Liver (tissue), 3 donors: Measurements from ENCODE around the gene KIF26B.

Experiments
- CTCF ChIP-seq: fragments of 150-350 bp; IDR thresholded peaks from 2 replicates; pipeline ENCODE4 v1.5.1; 2017; ENCODE audit warnings: improper control_type of control experiment, low read depth, low read length; ENCODE audit not compliant: missing input control
- FOXA1 ChIP-seq: IDR thresholded peaks from 2 replicates; pipeline ENCODE4 v1.6.1; 2016; ENCODE audit warnings: antibody characterized with exemption
- GABPA ChIP-seq, 2 donors: IDR thresholded peaks in 1 of 2; conservative IDR thresholded peaks in 1 of 2; 2 replicates each; pipeline ENCODE4 v1.6.1; 2016; ENCODE audit warnings: antibody characterized with exemption in 2 of 2, mild to moderate bottlenecking in 1 of 2, moderate library complexity in 1 of 2
- HNF4A ChIP-seq, 2 donors: conservative IDR thresholded peaks; 2 replicates each; pipeline ENCODE4 v1.6.1; 2016; ENCODE audit warnings: antibody characterized with exemption in 2 of 2, mild to moderate bottlenecking in 2 of 2
- MAX ChIP-seq: IDR thresholded peaks from 2 replicates; pipeline ENCODE4 v1.6.1; 2016; ENCODE audit warnings: antibody characterized with exemption
- RAD21 ChIP-seq, 2 donors: IDR thresholded peaks; 2 replicates each; pipeline ENCODE4 v1.6.1; 2016; ENCODE audit warnings: antibody characterized with exemption in 2 of 2, mild to moderate bottlenecking in 2 of 2
- REST ChIP-seq: IDR thresholded peaks from 2 replicates; pipeline ENCODE4 v1.6.1; 2016; ENCODE audit warnings: antibody characterized with exemption, mild to moderate bottlenecking
- RXRA ChIP-seq, 2 donors: IDR thresholded peaks; 2 replicates each; pipeline ENCODE4 v1.6.1; 2017 to 2018; ENCODE audit warnings: antibody characterized with exemption in 2 of 2, mild to moderate bottlenecking in 1 of 2
- TAF1 ChIP-seq: conservative IDR thresholded peaks from 2 replicates; pipeline ENCODE4 v1.6.1; 2016; ENCODE audit warnings: antibody characterized with exemption, mild to moderate bottlenecking
- TF ChIP-seq, protein P1 (sequence below): IDR thresholded peaks from 2 replicates; pipeline ENCODE4 v1.6.1; 2016; ENCODE audit warnings: antibody characterized with exemption
- donor health status: healthy.
- donor health status: healthy.

DNA sequence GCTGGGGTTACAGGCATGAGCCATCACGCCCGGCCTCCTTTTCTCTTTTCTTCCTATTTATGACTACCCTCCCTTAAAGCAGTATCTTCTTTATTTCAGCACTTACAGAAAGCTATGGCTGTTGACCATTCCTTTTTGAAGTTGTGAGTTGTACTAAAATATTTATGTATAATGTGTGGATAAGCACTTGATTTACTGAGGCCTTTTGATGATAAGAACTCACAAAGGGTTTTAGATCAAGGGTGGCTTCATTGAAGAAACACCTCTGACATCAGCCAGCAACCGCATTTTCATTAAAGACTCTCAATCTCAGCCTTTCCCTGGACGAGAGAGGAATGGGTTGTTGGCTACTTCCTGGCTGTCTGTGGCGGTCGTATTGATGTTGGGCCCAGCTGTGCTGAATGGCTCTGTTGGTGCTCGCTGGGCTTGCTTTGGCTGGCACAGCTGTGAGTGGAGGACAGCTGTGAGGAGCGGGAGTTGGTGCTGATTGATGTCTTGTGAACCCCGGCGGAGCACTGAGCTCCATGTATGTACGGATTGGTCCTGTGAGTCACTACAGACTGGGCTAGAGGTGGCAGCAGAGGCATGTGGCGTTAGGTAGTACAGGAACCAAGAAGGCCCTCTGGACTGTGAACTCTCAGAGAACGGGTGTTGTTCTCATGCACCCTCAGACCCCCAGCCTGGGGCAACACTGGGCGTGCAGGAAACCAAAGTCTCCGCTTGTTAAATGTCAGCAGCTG, 208.8 kb downstream of the KIF26B start:
- no peak for TF ChIP-seq CTCF
- TF ChIP-seq RXRA (IDR thresholded peaks at IDR 0.05) = no peak
- no peak for TF ChIP-seq REST
- no peak for TF ChIP-seq TAF1
- TF ChIP-seq MAX = no peak
- TF ChIP-seq, protein P1, sequence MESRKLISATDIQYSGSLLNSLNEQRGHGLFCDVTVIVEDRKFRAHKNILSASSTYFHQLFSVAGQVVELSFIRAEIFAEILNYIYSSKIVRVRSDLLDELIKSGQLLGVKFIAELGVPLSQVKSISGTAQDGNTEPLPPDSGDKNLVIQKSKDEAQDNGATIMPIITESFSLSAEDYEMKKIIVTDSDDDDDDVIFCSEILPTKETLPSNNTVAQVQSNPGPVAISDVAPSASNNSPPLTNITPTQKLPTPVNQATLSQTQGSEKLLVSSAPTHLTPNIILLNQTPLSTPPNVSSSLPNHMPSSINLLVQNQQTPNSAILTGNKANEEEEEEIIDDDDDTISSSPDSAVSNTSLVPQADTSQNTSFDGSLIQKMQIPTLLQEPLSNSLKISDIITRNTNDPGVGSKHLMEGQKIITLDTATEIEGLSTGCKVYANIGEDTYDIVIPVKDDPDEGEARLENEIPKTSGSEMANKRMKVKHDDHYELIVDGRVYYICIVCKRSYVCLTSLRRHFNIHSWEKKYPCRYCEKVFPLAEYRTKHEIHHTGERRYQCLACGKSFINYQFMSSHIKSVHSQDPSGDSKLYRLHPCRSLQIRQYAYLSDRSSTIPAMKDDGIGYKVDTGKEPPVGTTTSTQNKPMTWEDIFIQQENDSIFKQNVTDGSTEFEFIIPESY = no peak
- TF ChIP-seq GABPA (IDR thresholded peaks at IDR 0.05 in 1 of 2, conservative IDR thresholded peaks at IDR 0.05 in 1 of 2) = no peak
- no peak for TF ChIP-seq RAD21 (IDR thresholded peaks at IDR 0.05)
- no peak for TF ChIP-seq FOXA1
- no peak for TF ChIP-seq HNF4A (conservative IDR thresholded peaks at IDR 0.05)
